Prostate gland (tissue), 2 donors: ENCODE data around the gene RAP1GAP. TPM values are rescaled to one million over a fixed set of nuclear protein-coding genes. Genes with fewer than 3 reads are reported as not detected.
A peak's percentile ranks its signal among the peaks of the same experiment; 100 is the strongest.

Experiments
- DNase-seq: peaks from one replicate; pipeline ENCODE4 v3.0.0-alpha.2; 2019; ENCODE audit warnings: low spot score
- H3K27ac ChIP-seq, 2 donors: fragments of 200-600 bp; sonication (generic); 2 replicates each; pipeline ENCODE4 v1.5.1; 2017 to 2019
- H3K27me3 ChIP-seq: fragments of 200-600 bp; sonication (generic); replicated peaks from 2 replicates; pipeline ENCODE4 v1.5.1; 2019; ENCODE audit not compliant: insufficient read depth
- H3K36me3 ChIP-seq, 2 donors: fragments of 200-600 bp; sonication (generic); 1 replicate in 1 of 2; 2 replicates in 1 of 2; pipeline versions ENCODE4 v1.5.1 to v1.8.1; 2017 to 2019
- H3K4me1 ChIP-seq: fragments of 200-600 bp; sonication (generic); replicated peaks from 2 replicates; pipeline ENCODE4 v1.5.1; 2019
- H3K4me3 ChIP-seq, 2 donors: fragments of 200-600 bp; sonication (generic); 2 replicates each; pipeline ENCODE4 v1.5.1; 2017 to 2019
- H3K9me3 ChIP-seq: fragments of 200-600 bp; sonication (generic); 2 replicates; pipeline ENCODE4 v1.5.1; 2017
- POLR2A ChIP-seq: fragments of 450-650 bp; IDR thresholded peaks from one replicate; pipeline ENCODE4 v1.6.1; 2016; ENCODE audit warnings: antibody characterized with exemption, mild to moderate bottlenecking
- POLR2AphosphoS5 ChIP-seq: sonication (generic); formaldehyde crosslinking; IDR thresholded peaks from one replicate; pipeline ENCODE4 v1.6.1; 2017; ENCODE audit warnings: antibody characterized with exemption
- WGBS: methylation state at CpG from one replicate; pipeline ENCODE4 v1.1.5; 2018; 5-methylcytosine and 5-hydroxymethylcytosine counted together
- intact Hi-C: fragments of 100-400 bp; cut with DNase I; formaldehyde crosslinking; loops from one replicate; pipeline ENCODE4 v1.14.2; 2022
- total RNA-seq, 2 donors: library from RNA; depleted of rRNA; stranded (reverse); fragments of >200 nt; gene quantifications; one replicate each; pipeline ENCODE4 v1.1.0, GENCODE V29; 2016
- TF ChIP-seq, protein P1 (sequence below), 4 experiments: fragments of 200-600 bp in 2 of 4; fragments of 450-650 bp in 2 of 4; sonication (generic) in 2 of 4; IDR thresholded peaks; 1 replicate in 3 of 4; 2 replicates in 1 of 4; pipeline ENCODE4 v1.5.1; 2016 to 2019; ENCODE audit warnings: antibody characterized with exemption in 4 of 4, mild to moderate bottlenecking in 2 of 4, moderate library complexity in 2 of 4

RAP1GAP gene
- total RNA-seq, 2 donors from 2014 or later: 22.9 to 36.1 TPM

DNA sequence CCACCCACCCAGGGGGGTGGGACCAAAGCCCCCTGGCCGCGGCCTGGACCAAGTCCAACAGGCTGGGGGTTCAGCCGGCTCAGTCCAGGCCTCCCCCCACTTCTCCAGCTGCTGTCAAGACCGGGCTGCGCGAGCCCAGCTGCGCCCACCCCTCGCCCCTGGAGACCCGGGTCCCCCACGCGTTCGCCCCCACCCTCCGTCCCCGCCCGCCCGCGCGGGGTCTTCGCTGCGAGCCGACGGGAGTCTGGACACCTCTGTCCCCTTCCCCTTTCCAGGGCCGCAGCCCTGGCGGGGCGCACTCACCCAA is 253 bp downstream of the RAP1GAP start:
- H3K36me3 ChIP-seq: no peaks in the 10 kb centered on the region
- DNase-seq: no peak
- peaks cover 6% of the 10 kb centered on the region for H3K4me1 ChIP-seq
- H3K4me3 ChIP-seq: peak overlapping the region; percentile 41 to 49
- no peaks in the 10 kb centered on the region for H3K27me3 ChIP-seq
- H3K27ac ChIP-seq: peak overlapping the region in 1 of 2 donors; percentile 37
- under 1% methylated on average over 21 of the region's 25 CpGs for WGBS
- intact Hi-C loops: loop anchor here (10.0 kb wide), 1 partner anchor 434 kb away; no protein-coding TSS in a partner anchor
- TF ChIP-seq POLR2AphosphoS5: no peak
- TF ChIP-seq, protein P1, sequence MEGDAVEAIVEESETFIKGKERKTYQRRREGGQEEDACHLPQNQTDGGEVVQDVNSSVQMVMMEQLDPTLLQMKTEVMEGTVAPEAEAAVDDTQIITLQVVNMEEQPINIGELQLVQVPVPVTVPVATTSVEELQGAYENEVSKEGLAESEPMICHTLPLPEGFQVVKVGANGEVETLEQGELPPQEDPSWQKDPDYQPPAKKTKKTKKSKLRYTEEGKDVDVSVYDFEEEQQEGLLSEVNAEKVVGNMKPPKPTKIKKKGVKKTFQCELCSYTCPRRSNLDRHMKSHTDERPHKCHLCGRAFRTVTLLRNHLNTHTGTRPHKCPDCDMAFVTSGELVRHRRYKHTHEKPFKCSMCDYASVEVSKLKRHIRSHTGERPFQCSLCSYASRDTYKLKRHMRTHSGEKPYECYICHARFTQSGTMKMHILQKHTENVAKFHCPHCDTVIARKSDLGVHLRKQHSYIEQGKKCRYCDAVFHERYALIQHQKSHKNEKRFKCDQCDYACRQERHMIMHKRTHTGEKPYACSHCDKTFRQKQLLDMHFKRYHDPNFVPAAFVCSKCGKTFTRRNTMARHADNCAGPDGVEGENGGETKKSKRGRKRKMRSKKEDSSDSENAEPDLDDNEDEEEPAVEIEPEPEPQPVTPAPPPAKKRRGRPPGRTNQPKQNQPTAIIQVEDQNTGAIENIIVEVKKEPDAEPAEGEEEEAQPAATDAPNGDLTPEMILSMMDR (IDR thresholded peaks at IDR 0.05): no peak
- TF ChIP-seq POLR2A: no peak
- H3K9me3 ChIP-seq: no peaks in the 10 kb centered on the region

- 16% methylated on average over 15 of the region's 33 CpGs for WGBS
- Histone ChIP-seq H3K36me3 (no peaks in the 10 kb centered on the region), H3K27ac (peak overlapping the region in 1 of 2 donors; percentile 37), H3K4me3 (peak overlapping the region; percentile 41 to 49), H3K27me3 (no peaks in the 10 kb centered on the region), H3K4me1 (peaks cover 6% of the 10 kb centered on the region), H3K9me3 (no peaks in the 10 kb centered on the region)
- no peak for DNase-seq
- intact Hi-C loops: loop anchor here (10.0 kb wide), 1 partner anchor 434 kb away; no protein-coding TSS in a partner anchor
- TF ChIP-seq, protein P1 (IDR thresholded peaks at IDR 0.05): no peak
- TF ChIP-seq POLR2A: no peak
- no peak for TF ChIP-seq POLR2AphosphoS5
Measured at GRCh38 chr1:21668232-21668950, 766 bp downstream of the RAP1GAP start.

- DNase-seq: no peak
- H3K36me3 ChIP-seq: no peaks in the 10 kb centered on the region
- no peaks in the 10 kb centered on the region for H3K4me1 ChIP-seq
- no peak overlapping the region for H3K27ac ChIP-seq
- intact Hi-C loops: loop anchor here (10.0 kb wide), 1 partner anchor 433 kb away; no protein-coding TSS in a partner anchor
- TF ChIP-seq, protein P1 (IDR thresholded peaks at IDR 0.05): no peak
- TF ChIP-seq POLR2AphosphoS5: no peak
- no peak for TF ChIP-seq POLR2A
- no peaks in the 10 kb centered on the region for H3K27me3 ChIP-seq
- H3K9me3 ChIP-seq: no peaks in the 10 kb centered on the region
- 87% methylated on average over 10 of the region's 11 CpGs for WGBS
- no peak overlapping the region for H3K4me3 ChIP-seq
Measured at GRCh38 chr1:21667348-21668231, 1.6 kb downstream of the RAP1GAP start.

GRCh38 chr1:21666576-21667320 is 2.4 kb downstream of the RAP1GAP start:
- Histone ChIP-seq H3K4me1 (no peaks in the 10 kb centered on the region), H3K4me3 (no peak overlapping the region), H3K36me3 (no peaks in the 10 kb centered on the region), H3K27me3 (no peaks in the 10 kb centered on the region), H3K9me3 (no peaks in the 10 kb centered on the region), H3K27ac (no peak overlapping the region)
- intact Hi-C loops: loop anchor here (10.0 kb wide), 1 partner anchor 432 kb away; no protein-coding TSS in a partner anchor
- DNase-seq: no peak
- TF ChIP-seq, protein P1 (IDR thresholded peaks at IDR 0.05): peak in 1 of 4 experiments; percentile 6
- TF ChIP-seq POLR2A (no peak), POLR2AphosphoS5 (no peak)
- 62% methylated on average over 22 of the region's 22 CpGs for WGBS
